K562 (cell line): ENCODE results near the gene SLX4IP. TPM values are rescaled to one million over a fixed set of nuclear protein-coding genes. Genes with fewer than 3 reads are reported as not detected.

Experiments
- ATAC-seq: fragments of 200-7000 bp; cut with Tn5 transposase; 3 replicates; pipeline ENCODE4 v1.9.1; 2020; ENCODE audit warnings: moderate library complexity
- BruUV-seq: library from RNA; stranded (reverse); fragments of 400-500 nt; replicated peaks from 2 replicates; lab custom pipeline; 2021; lab: Mats Ljungman, UMichigan
- CTCF ChIA-PET: fragments of 300-600 bp; formaldehyde crosslinking; extraction: SDS; loops from one replicate; lab custom pipeline; 2021; ENCODE audit warnings: low intra/inter-chr PET ratio; lab: Yijun Ruan, JAX
- POLR2A ChIA-PET: fragments of 300-600, 350-650 bp; sonication (Branson Sonifier 250); formaldehyde crosslinking; extraction: SDS; loops from one replicate; lab custom pipeline; 2021; ENCODE audit warnings: antibody characterized with exemption, inconsistent platforms; lab: Yijun Ruan, JAX
- DNase-seq, 4 experiments: peaks; one replicate each; pipeline versions ENCODE4 v3.0.0 to v3.0.0-alpha.2; 2011 to 2018; ENCODE audit warnings: low spot score in 3 of 4, mixed read lengths in 3 of 4; ENCODE audit errors: extremely low read depth in 1 of 4
- FAIRE-seq: peaks from 2 replicates; lab custom pipeline; 2011; peaks lifted over from hg19 to GRCh38; lab: Jason Lieb, UNC
- H2AFZ ChIP-seq: 2 replicates; pipeline ENCODE4 v1.6.0; 2011; ENCODE audit warnings: low read depth, low read length, control low read depth, inconsistent platforms
- H3K27ac ChIP-seq: fragments of 200-600 bp; 3 replicates; pipeline ENCODE4 v1.8.0; 2011; ENCODE audit warnings: low read depth, mild to moderate bottlenecking, control low read depth, inconsistent platforms, low read length, moderate library complexity, mixed read lengths; ENCODE audit errors: extremely low read depth
- H3K27me3 ChIP-seq, 2 experiments: fragments of 300-600 bp in 1 of 2; 2 replicates in 1 of 2; 3 replicates in 1 of 2; pipeline versions ENCODE4 v1.6.0 to v1.8.0; 2011; ENCODE audit warnings: inconsistent platforms in 2 of 2, low read length in 2 of 2, mild to moderate bottlenecking in 1 of 2, mixed read lengths in 1 of 2, moderate library complexity in 1 of 2; ENCODE audit not compliant: control insufficient read depth in 2 of 2, insufficient read depth in 2 of 2
- H3K36me3 ChIP-seq: fragments of 300-600 bp; 3 replicates; pipeline ENCODE4 v1.8.0; 2011; ENCODE audit warnings: mild to moderate bottlenecking, low read length, inconsistent platforms; ENCODE audit not compliant: control insufficient read depth, insufficient read depth
- H3K4me1 ChIP-seq, 2 experiments: fragments of 200-600 bp in 1 of 2; replicated peaks in 1 of 2; 2 replicates in 1 of 2; 3 replicates in 1 of 2; pipeline versions ENCODE4 v1.5.1 to v1.8.0; 2011; ENCODE audit warnings: inconsistent platforms in 2 of 2, low read length in 2 of 2, mild to moderate bottlenecking in 1 of 2, mixed read lengths in 1 of 2, moderate library complexity in 1 of 2; ENCODE audit not compliant: control insufficient read depth in 2 of 2, insufficient read depth in 2 of 2
- H3K4me2 ChIP-seq: 2 replicates; pipeline ENCODE4 v1.6.1; 2011; ENCODE audit warnings: low read length, control low read depth, inconsistent platforms, mixed read lengths; ENCODE audit not compliant: insufficient read depth
- H3K4me3 ChIP-seq: fragments of 200-600 bp; sonication (generic), shearing (Covaris generic); 2 replicates; pipeline ENCODE4 v1.5.1; 2016; ENCODE audit warnings: control low read depth, inconsistent platforms
- H3K79me2 ChIP-seq: fragments of 200-600 bp; 3 replicates; pipeline ENCODE4 v1.8.0; 2011; ENCODE audit warnings: low read length, inconsistent platforms; ENCODE audit not compliant: control insufficient read depth, insufficient read depth
- H3K9ac ChIP-seq, 2 experiments: 2 replicates each; pipeline versions ENCODE4 v1.6.0 to v1.6.1; 2011; ENCODE audit warnings: low read depth in 2 of 2, low read length in 2 of 2, control low read depth in 1 of 2, inconsistent platforms in 1 of 2, mild to moderate bottlenecking in 1 of 2, mixed read lengths in 1 of 2; ENCODE audit not compliant: insufficient read depth in 1 of 2
- H3K9me1 ChIP-seq: one replicate; pipeline ENCODE4 v1.6.0; 2011; ENCODE audit warnings: inconsistent platforms, mild to moderate bottlenecking, low read length, moderate library complexity; ENCODE audit not compliant: control insufficient read depth, insufficient read depth
- H3K9me3 ChIP-seq: replicated peaks from 2 replicates; pipeline ENCODE4 v1.5.1; 2011; ENCODE audit warnings: low read depth, low read length, inconsistent platforms; ENCODE audit not compliant: control insufficient read depth, insufficient read depth
- H4K20me1 ChIP-seq: replicated peaks from 2 replicates; pipeline ENCODE4 v1.6.1; 2011; ENCODE audit warnings: low read length, inconsistent platforms, mixed read lengths; ENCODE audit not compliant: control insufficient read depth, insufficient read depth
- BACH1 ChIP-seq: fragments of 200-800 bp; sonication (Bioruptor generic); IDR thresholded peaks from 2 replicates; pipeline ENCODE4 v1.6.1; 2016; ENCODE audit warnings: missing genetic modification characterization, missing compliant biosample characterization
- BCLAF1 ChIP-seq, 2 experiments: fragments of 450-650 bp in 1 of 2; IDR thresholded peaks; 2 replicates each; pipeline ENCODE4 v1.6.1; 2011 to 2017; ENCODE audit warnings: low read depth in 2 of 2, antibody characterized with exemption in 1 of 2, borderline replicate concordance in 1 of 2, low read length in 1 of 2, mild to moderate bottlenecking in 1 of 2, mixed read lengths in 1 of 2; ENCODE audit not compliant: control insufficient read depth in 1 of 2
- BDP1 ChIP-seq: IDR thresholded peaks from 3 replicates; pipeline ENCODE4 v1.6.1; 2011; ENCODE audit not compliant: insufficient read length, insufficient read depth
- BRF1 ChIP-seq: IDR thresholded peaks from 3 replicates; pipeline ENCODE4 v1.6.1; 2011; ENCODE audit warnings: borderline replicate concordance, mild to moderate bottlenecking; ENCODE audit not compliant: insufficient read length; ENCODE audit errors: extremely low read depth
- BRF2 ChIP-seq: IDR thresholded peaks from 3 replicates; pipeline ENCODE4 v1.6.1; 2011; ENCODE audit warnings: borderline replicate concordance, mild to moderate bottlenecking; ENCODE audit not compliant: insufficient read length, insufficient read depth
- CBX3 ChIP-seq, 2 experiments: IDR thresholded peaks; 1 replicate in 1 of 2; 2 replicates in 1 of 2; pipeline ENCODE4 v1.6.1; 2012; ENCODE audit warnings: inconsistent platforms in 2 of 2, low read length in 2 of 2, borderline replicate concordance in 1 of 2, control low read depth in 1 of 2
- HMBOX1 ChIP-seq: sonication (generic); IDR thresholded peaks from 2 replicates; pipeline ENCODE4 v1.6.1; 2016
- KLF6 ChIP-seq: fragments of 250-450 bp; sonication (Bioruptor Pico); IDR thresholded peaks from 2 replicates; pipeline ENCODE4 v1.4.0; 2020; ENCODE audit warnings: mild to moderate bottlenecking, moderate library complexity, borderline replicate concordance
- MIER1 ChIP-seq: fragments of 450-650 bp; IDR thresholded peaks from 2 replicates; pipeline ENCODE4 v1.6.1; 2016; ENCODE audit warnings: antibody characterized with exemption, mild to moderate bottlenecking, low read depth
- NFYB ChIP-seq: IDR thresholded peaks from 2 replicates; pipeline ENCODE4 v1.6.1; 2011; ENCODE audit warnings: mild to moderate bottlenecking, moderate library complexity; ENCODE audit not compliant: insufficient read length; ENCODE audit errors: extremely low read depth
- OTX1 ChIP-seq: fragments of 450-650 bp; formaldehyde crosslinking; IDR thresholded peaks from 2 replicates; pipeline ENCODE4 v1.4.0; 2022; ENCODE audit warnings: mild to moderate bottlenecking
- POLR2AphosphoS2 ChIP-seq: IDR thresholded peaks from 2 replicates; pipeline ENCODE4 v1.6.1; 2012; ENCODE audit warnings: low read length, improper control_type of control experiment
- RFX7 ChIP-seq: fragments of 250-450 bp; sonication (Bioruptor Pico); IDR thresholded peaks from 2 replicates; pipeline ENCODE4 v1.5.1; 2021; ENCODE audit warnings: mild to moderate bottlenecking
- TEAD1 ChIP-seq, 2 experiments: fragments of 450-650 bp in 1 of 2; sonication (generic) in 1 of 2; formaldehyde crosslinking; IDR thresholded peaks; 2 replicates each; pipeline versions ENCODE4 v1.4.0 to v1.8.0; 2020 to 2022; ENCODE audit warnings: mild to moderate bottlenecking in 2 of 2, missing genetic modification reagents in 1 of 2
- ZBTB8A ChIP-seq: fragments of 450-650 bp; IDR thresholded peaks from 2 replicates; pipeline ENCODE4 v1.6.1; 2018; ENCODE audit warnings: mild to moderate bottlenecking, moderate library complexity; ENCODE audit not compliant: partially characterized antibody
- ZNF12 ChIP-seq: sonication (generic); formaldehyde crosslinking; IDR thresholded peaks from 2 replicates; pipeline ENCODE4 v1.4.0; 2020; ENCODE audit warnings: mild to moderate bottlenecking, missing genetic modification reagents
- ZNF212 ChIP-seq: fragments of 450-650 bp; formaldehyde crosslinking; IDR thresholded peaks from 2 replicates; pipeline ENCODE4 v1.4.0; 2020; ENCODE audit warnings: mild to moderate bottlenecking
- ZNF696 ChIP-seq: fragments of 250-450 bp; sonication (Bioruptor Pico); conservative IDR thresholded peaks from 2 replicates; pipeline ENCODE4 v1.4.0; 2020; ENCODE audit warnings: mild to moderate bottlenecking, moderate library complexity
- ZNF79 ChIP-seq: fragments of 250-450 bp; sonication (Bioruptor Pico); IDR thresholded peaks from 2 replicates; pipeline ENCODE4 v1.4.0; 2020; ENCODE audit warnings: low read depth, mild to moderate bottlenecking, moderate library complexity
- WGBS: fragments of 100-300 bp; shearing (Covaris generic); methylation state at CpG from one replicate; pipeline ENCODE4 v1.1.6; 2016; ENCODE audit warnings: low coverage, mixed read lengths; ENCODE audit not compliant: insufficient coverage; ENCODE audit errors: missing lambda C conversion rate; 5-methylcytosine and 5-hydroxymethylcytosine counted together
- in situ Hi-C: fragments of 300-500 bp; cut with MboI; formaldehyde crosslinking; loops from 4 replicates; pipeline ENCODE4 v1.15.0; 2018; ENCODE audit warnings: inconsistent platforms, mixed read lengths
- intact Hi-C: fragments of 100-400 bp; cut with micrococcal nuclease; formaldehyde crosslinking; loops from 2 replicates; pipeline ENCODE4 v1.14.2; 2022
- polyA plus RNA-seq, 8 experiments: library from polyadenylated mRNA; depleted of rRNA in 4 of 8; stranded (reverse) in 5 of 8; unstranded in 3 of 8; fragments of >200 nt; fragmentation: Nextera tagmentation in 2 of 8; fragmentation: Illumina TruSeq in 1 of 8; extraction: Ambion mirVana in 2 of 8; extraction: Trizol in 1 of 8; gene quantifications; 2 replicates each; pipeline versions ENCODE4 v1.2.1 to v1.2.3, GENCODE V29; 2011 to 2014; ENCODE audit warnings: inconsistent platforms in 1 of 8, missing spikeins in 1 of 8
- total RNA-seq, 7 experiments: library from RNA; depleted of rRNA in 6 of 7; stranded (reverse); fragments of >200 nt in 6 of 7; fragmentation: Illumina TruSeq in 2 of 7; extraction: Trizol in 2 of 7; gene quantifications; 2 replicates each; pipeline versions ENCODE4 v1.2.1 to v1.2.3, GENCODE V29; 2011 to 2021; ENCODE audit warnings: low replicate concordance in 1 of 7

SLX4IP gene
- total and polyA plus RNA-seq, 9 of the 15 experiments (the other 6 are each of a cell fraction or from before 2014, with no cell fraction given) = 1.5 to 5.9 (median 3.5) TPM

- BruUV-seq = no TSS peak
- Histone ChIP-seq H3K9me1 (no peaks in the 10 kb centered on the region), H3K36me3 (no peaks in the 10 kb centered on the region), H3K4me2 (no peak overlapping the region), H3K4me3 (no peak overlapping the region), H3K9ac (no peak overlapping the region), H2AFZ (no peak overlapping the region), H3K27me3 (no peaks in the 10 kb centered on the region), H3K4me1 (no peaks in the 10 kb centered on the region), H3K9me3 (no peaks in the 10 kb centered on the region), H4K20me1 (no peaks in the 10 kb centered on the region), H3K79me2 (no peaks in the 10 kb centered on the region), H3K27ac (no peak overlapping the region)
- FAIRE-seq = no peak
- in situ Hi-C loops = no loop called here
- ATAC-seq = no peak
- WGBS = 88% methylated on average over 2 of the region's 2 CpGs
- POLR2A ChIA-PET = no interaction called here
- DNase-seq = no peak
- no peak for TF ChIP-seq BDP1
- TF ChIP-seq HMBOX1 = no peak
- TF ChIP-seq BRF1 = no peak
- no peak for TF ChIP-seq CBX3 (IDR thresholded peaks at IDR 0.05; ENCODE audit: borderline replicate concordance in 1 of 2, low read length in 2 of 2)
- TF ChIP-seq ZBTB8A = no peak
- TF ChIP-seq POLR2AphosphoS2 = no peak
- TF ChIP-seq BACH1 = no peak
- TF ChIP-seq RFX7 (CRISPR knock-in tag) = no peak
- no peak for TF ChIP-seq ZNF79 (CRISPR knock-in tag)
- TF ChIP-seq TEAD1 (CRISPR knock-in tag; IDR thresholded peaks at IDR 0.05) = no peak
- TF ChIP-seq ZNF12 (CRISPR knock-in tag) = no peak
- no peak for TF ChIP-seq ZNF212
- no peak for TF ChIP-seq BRF2
- no peak for TF ChIP-seq MIER1
- no peak for TF ChIP-seq NFYB
- no peak for TF ChIP-seq OTX1 (CRISPR knock-in tag)
- TF ChIP-seq KLF6 (CRISPR knock-in tag) = no peak
- TF ChIP-seq BCLAF1 (IDR thresholded peaks at IDR 0.05; ENCODE audit: borderline replicate concordance in 1 of 2, control insufficient read depth in 1 of 2, low read depth in 2 of 2, low read length in 1 of 2) = no peak
- TF ChIP-seq ZNF696 (CRISPR knock-in tag) = no peak
- intact Hi-C loops = no loop called here
- CTCF ChIA-PET = no interaction called here
These were observed 145.6 kb downstream of the SLX4IP start for GRCh38 chr20:10580700-10581099.
